Neural progenitor cell (in vitro differentiated cells): ENCODE measurements around the gene ITPRID1.

Source experiments
- CTCF ChIP-seq: fragments of 200-600 bp; sonication (generic); IDR thresholded peaks from 2 replicates; pipeline ENCODE4 v1.5.1; 2017; ENCODE audit warnings: antibody characterized with exemption, mild to moderate bottlenecking
- EZH2 ChIP-seq: fragments of 200-600 bp; sonication (generic); IDR thresholded peaks from 2 replicates; pipeline ENCODE4 v1.6.1; 2017; ENCODE audit warnings: antibody characterized with exemption, mild to moderate bottlenecking, moderate library complexity

- TF ChIP-seq CTCF (no peak), EZH2 (no peak)
These were observed 13.2 kb upstream of the ITPRID1 start for GRCh38 chr7:31500656-31501055.
